ENCODE measurements around the gene EMX1. TPM values are rescaled to one million over a fixed set of nuclear protein-coding genes. Genes with fewer than 3 reads are reported as not detected.

The EMX1 gene
- total RNA-seq, 1 experiment from 2014 or later: not detected

DNA sequence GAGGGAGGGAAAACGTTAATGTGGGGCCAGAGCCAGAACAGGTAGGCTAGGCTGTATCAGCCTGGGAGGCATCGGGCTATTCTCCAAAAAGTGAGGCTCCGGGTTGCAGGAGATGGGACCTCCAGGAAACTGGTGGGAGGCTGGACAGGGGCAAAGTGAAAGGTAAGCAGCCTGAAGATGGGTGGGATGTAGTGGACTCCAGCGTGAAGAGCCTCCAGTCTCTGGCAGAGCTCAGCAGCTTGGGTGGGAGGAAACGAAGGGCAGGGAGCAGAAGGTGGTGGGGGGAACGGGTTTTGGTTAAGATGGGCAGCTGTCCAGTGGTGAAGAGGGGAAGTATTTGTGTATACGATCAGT is 3.1 kb upstream of the EMX1 start:
- Histone ChIP-seq H2AFZ (ENCODE audit: low read length) (no peak overlapping the region), H3K9me2 (replicated peaks; ENCODE audit: low read length) (no peaks in the 10 kb centered on the region), H4K20me1 (ENCODE audit: low read length) (no peaks in the 10 kb centered on the region), H3K79me2 (ENCODE audit: low read length) (no peaks in the 10 kb centered on the region), H3K4me1 (ENCODE audit: insufficient read depth, low read length) (peaks cover 28% of the 10 kb centered on the region; the same call in 1 of the 2 replicates), H3K4me3 (ENCODE audit: low read length) (no peak overlapping the region), H3K4me2 (ENCODE audit: low read length) (no peak overlapping the region), H3F3A (ENCODE audit: low read length, unreplicated experiment) (no peaks in the 10 kb centered on the region), H3K9me3 (ENCODE audit: low read length) (no peaks in the 10 kb centered on the region), H3K27ac (ENCODE audit: low read length) (no peak overlapping the region), H3K36me3 (ENCODE audit: low read depth, low read length) (no peaks in the 10 kb centered on the region), H3K9ac (ENCODE audit: low read length) (no peak overlapping the region), H3K27me3 (ENCODE audit: low read length) (peaks cover 78% of the 10 kb centered on the region)
- ATAC-seq (no peak), DNase-seq (no peak)
- POLR2A ChIA-PET (ENCODE audit: unreplicated experiment): no interaction called here
- no TSS peak for BruUV-seq (replicated peaks)
- CTCF ChIA-PET: no interaction called here
- no peak for TF ChIP-seq EZH2phosphoT487 (IDR thresholded peaks at IDR 0.05; ENCODE audit: borderline replicate concordance, low read length)
- no peak for TF ChIP-seq EZH2 (IDR thresholded peaks at IDR 0.05; ENCODE audit: low read length, unreplicated experiment)
- TF ChIP-seq, protein P1, sequence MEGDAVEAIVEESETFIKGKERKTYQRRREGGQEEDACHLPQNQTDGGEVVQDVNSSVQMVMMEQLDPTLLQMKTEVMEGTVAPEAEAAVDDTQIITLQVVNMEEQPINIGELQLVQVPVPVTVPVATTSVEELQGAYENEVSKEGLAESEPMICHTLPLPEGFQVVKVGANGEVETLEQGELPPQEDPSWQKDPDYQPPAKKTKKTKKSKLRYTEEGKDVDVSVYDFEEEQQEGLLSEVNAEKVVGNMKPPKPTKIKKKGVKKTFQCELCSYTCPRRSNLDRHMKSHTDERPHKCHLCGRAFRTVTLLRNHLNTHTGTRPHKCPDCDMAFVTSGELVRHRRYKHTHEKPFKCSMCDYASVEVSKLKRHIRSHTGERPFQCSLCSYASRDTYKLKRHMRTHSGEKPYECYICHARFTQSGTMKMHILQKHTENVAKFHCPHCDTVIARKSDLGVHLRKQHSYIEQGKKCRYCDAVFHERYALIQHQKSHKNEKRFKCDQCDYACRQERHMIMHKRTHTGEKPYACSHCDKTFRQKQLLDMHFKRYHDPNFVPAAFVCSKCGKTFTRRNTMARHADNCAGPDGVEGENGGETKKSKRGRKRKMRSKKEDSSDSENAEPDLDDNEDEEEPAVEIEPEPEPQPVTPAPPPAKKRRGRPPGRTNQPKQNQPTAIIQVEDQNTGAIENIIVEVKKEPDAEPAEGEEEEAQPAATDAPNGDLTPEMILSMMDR (conservative IDR thresholded peaks at IDR 0.05; ENCODE audit: low read depth, low read length): no peak
- intact Hi-C loops (cut with micrococcal nuclease): no loop called here

DNA sequence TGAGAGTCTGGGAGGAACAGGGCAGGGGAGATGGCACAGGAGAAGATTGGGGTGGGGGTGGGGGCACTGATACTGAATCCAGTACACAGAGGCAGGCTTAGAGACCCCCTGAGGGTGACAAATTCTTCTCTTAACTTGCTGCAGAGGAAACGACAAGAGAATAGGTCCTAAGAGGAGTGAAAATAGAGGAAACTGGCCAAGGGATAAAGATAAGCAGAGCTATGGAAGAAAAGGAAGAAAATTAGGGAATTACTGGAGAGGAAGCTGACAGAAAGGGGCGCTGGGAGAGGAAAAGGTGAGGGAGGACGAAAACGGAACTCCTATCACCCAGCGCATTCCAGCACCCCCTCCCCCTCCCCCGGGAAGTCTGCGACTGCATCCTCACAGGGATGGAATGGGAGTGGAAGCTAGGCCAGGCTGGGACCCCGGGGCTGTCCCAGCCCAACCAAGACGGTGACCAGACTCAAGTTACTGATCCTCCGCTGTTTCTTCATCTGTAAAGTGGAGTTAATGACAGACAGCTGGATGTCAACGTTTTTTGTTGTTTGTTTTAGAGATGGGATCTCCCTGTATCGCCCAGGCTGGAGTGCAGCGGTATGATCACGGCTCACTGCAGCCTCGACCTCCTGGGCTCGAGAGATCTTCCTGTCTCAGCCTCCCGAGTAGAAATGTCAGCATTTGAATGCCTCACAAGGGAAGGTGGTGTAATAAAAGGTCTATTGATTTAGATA is 2.6 kb upstream of the EMX1 start:
- Histone ChIP-seq H3F3A (ENCODE audit: low read length, unreplicated experiment) (no peaks in the 10 kb centered on the region), H3K79me2 (ENCODE audit: low read length) (no peaks in the 10 kb centered on the region), H3K9ac (ENCODE audit: low read length) (no peak overlapping the region), H3K9me2 (replicated peaks; ENCODE audit: low read length) (no peaks in the 10 kb centered on the region), H3K4me2 (ENCODE audit: low read length) (no peak overlapping the region), H3K4me1 (ENCODE audit: insufficient read depth, low read length) (peaks cover 28% of the 10 kb centered on the region; the same call in 1 of the 2 replicates), H3K27me3 (ENCODE audit: low read length) (peaks cover 80% of the 10 kb centered on the region), H3K4me3 (ENCODE audit: low read length) (no peak overlapping the region), H3K9me3 (ENCODE audit: low read length) (no peaks in the 10 kb centered on the region), H2AFZ (ENCODE audit: low read length) (no peak overlapping the region), H4K20me1 (ENCODE audit: low read length) (no peaks in the 10 kb centered on the region), H3K36me3 (ENCODE audit: low read depth, low read length) (no peaks in the 10 kb centered on the region), H3K27ac (ENCODE audit: low read length) (no peak overlapping the region)
- intact Hi-C loops (cut with micrococcal nuclease): no loop called here
- DNase-seq (no peak), ATAC-seq (no peak)
- no TSS peak for BruUV-seq (replicated peaks)
- POLR2A ChIA-PET (ENCODE audit: unreplicated experiment): no interaction called here
- TF ChIP-seq EZH2 (IDR thresholded peaks at IDR 0.05; ENCODE audit: low read length, unreplicated experiment) (no peak), EZH2phosphoT487 (IDR thresholded peaks at IDR 0.05; ENCODE audit: borderline replicate concordance, low read length) (no peak)
- TF ChIP-seq, protein P1 (conservative IDR thresholded peaks at IDR 0.05; ENCODE audit: low read depth, low read length): no peak
- CTCF ChIA-PET: interaction anchor here (0.6 kb wide), 1 partner anchor 1796 kb away, joined by 4 read pairs; no protein-coding TSS in a partner anchor

DNA sequence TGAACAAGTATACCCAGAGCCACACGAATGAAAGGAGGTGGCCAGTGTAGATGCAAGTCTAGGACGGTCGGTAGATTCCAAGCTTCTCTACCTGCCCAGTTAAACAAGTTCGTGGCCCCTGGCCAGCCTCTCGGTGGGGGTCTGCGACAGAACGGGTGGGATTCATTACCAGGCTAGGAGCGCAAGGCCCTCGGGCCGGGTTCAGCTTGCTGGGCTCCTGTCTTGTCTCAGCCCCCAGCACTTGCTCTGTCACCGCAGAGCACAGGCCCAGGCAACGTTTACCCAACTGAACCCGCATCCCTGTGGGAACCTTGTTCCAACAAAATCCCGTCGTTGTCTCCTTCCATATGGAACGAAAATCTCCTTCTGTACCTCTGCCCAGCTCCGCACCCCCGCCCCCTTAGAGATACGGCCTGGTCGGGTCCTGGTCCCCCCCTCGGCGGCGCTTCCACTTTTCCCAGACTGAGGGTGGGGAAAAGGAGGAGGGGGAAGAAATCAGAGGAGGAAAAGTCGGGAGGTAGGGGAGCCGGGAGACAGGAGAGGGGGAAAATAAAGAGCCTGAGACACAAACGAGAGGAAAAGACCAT is 1.9 kb upstream of the EMX1 start:
- Histone ChIP-seq H3K4me3 (ENCODE audit: low read length) (peak overlapping the region; percentile 60), H3K9me3 (ENCODE audit: low read length) (no peaks in the 10 kb centered on the region), H3K79me2 (ENCODE audit: low read length) (no peaks in the 10 kb centered on the region), H2AFZ (ENCODE audit: low read length) (no peak overlapping the region), H3K4me1 (ENCODE audit: insufficient read depth, low read length) (peaks cover 28% of the 10 kb centered on the region; the same call in 1 of the 2 replicates), H4K20me1 (ENCODE audit: low read length) (no peaks in the 10 kb centered on the region), H3K9me2 (replicated peaks; ENCODE audit: low read length) (no peaks in the 10 kb centered on the region), H3K9ac (ENCODE audit: low read length) (no peak overlapping the region), H3K27ac (ENCODE audit: low read length) (no peak overlapping the region), H3F3A (ENCODE audit: low read length, unreplicated experiment) (no peaks in the 10 kb centered on the region), H3K27me3 (ENCODE audit: low read length) (peaks cover 82% of the 10 kb centered on the region), H3K36me3 (ENCODE audit: low read depth, low read length) (no peaks in the 10 kb centered on the region), H3K4me2 (ENCODE audit: low read length) (peak overlapping the region; percentile 88)
- ATAC-seq (no peak), DNase-seq (no peak)
- ChIA-PET CTCF (no interaction called here), POLR2A (ENCODE audit: unreplicated experiment) (no interaction called here)
- TF ChIP-seq EZH2 (IDR thresholded peaks at IDR 0.05; ENCODE audit: low read length, unreplicated experiment) (peak; percentile 99), EZH2phosphoT487 (IDR thresholded peaks at IDR 0.05; ENCODE audit: borderline replicate concordance, low read length) (peak; percentile 79)
- TF ChIP-seq, protein P1 (conservative IDR thresholded peaks at IDR 0.05; ENCODE audit: low read depth, low read length): no peak
- intact Hi-C loops (cut with micrococcal nuclease): no loop called here
- BruUV-seq (replicated peaks): no TSS peak
